Measurements from ENCODE around the gene RTN3. TPM values are rescaled to one million over a fixed set of nuclear protein-coding genes. Genes with fewer than 3 reads are reported as not detected.

The RTN3 gene
- total RNA-seq, 1 experiment from 2014 or later, result 173 TPM

GRCh38 chr11:63800921-63801320, 119.6 kb downstream of the RTN3 start:
- no peak overlapping the region for H3K4ac ChIP-seq (ENCODE audit: low read depth, low read length)
- no peak overlapping the region for H4K8ac ChIP-seq (replicated peaks; ENCODE audit: insufficient read length, low read depth, low read length)
- TF ChIP-seq, protein P1, sequence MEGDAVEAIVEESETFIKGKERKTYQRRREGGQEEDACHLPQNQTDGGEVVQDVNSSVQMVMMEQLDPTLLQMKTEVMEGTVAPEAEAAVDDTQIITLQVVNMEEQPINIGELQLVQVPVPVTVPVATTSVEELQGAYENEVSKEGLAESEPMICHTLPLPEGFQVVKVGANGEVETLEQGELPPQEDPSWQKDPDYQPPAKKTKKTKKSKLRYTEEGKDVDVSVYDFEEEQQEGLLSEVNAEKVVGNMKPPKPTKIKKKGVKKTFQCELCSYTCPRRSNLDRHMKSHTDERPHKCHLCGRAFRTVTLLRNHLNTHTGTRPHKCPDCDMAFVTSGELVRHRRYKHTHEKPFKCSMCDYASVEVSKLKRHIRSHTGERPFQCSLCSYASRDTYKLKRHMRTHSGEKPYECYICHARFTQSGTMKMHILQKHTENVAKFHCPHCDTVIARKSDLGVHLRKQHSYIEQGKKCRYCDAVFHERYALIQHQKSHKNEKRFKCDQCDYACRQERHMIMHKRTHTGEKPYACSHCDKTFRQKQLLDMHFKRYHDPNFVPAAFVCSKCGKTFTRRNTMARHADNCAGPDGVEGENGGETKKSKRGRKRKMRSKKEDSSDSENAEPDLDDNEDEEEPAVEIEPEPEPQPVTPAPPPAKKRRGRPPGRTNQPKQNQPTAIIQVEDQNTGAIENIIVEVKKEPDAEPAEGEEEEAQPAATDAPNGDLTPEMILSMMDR (conservative IDR thresholded peaks at IDR 0.05), result no peak
- H2BK15ac ChIP-seq (ENCODE audit: low read depth, low read length), result no peak overlapping the region
- no peak overlapping the region for H2BK5ac ChIP-seq (ENCODE audit: insufficient read length, low read length)
- no peak overlapping the region for H3K23ac ChIP-seq (ENCODE audit: insufficient read length, low read depth, low read length)
- H3K9me3 ChIP-seq (ENCODE audit: control insufficient read depth, low read depth, low read length), result no peaks in the 10 kb centered on the region
- Mint-ChIP-seq H3K4me3 (no peak overlapping the region), H3K4me1 (peaks cover 0 to 4% of the 10 kb centered on the region in 2 experiments; a peak in 1 of 4 replicates), H3K9me3 (peaks cover 4 to 10% of the 10 kb centered on the region in 2 experiments; a peak in 4 of 5 replicates), H3K36me3 (ENCODE audit: insufficient read depth in 1 of 3, low read depth in 3 of 3) (peaks cover 0 to 3% (median 3%) of the 10 kb centered on the region in 3 experiments; a peak in 2 of 7 replicates), H3K27ac (no peak overlapping the region), H3K27me3 (ENCODE audit: low read depth) (no peaks in the 10 kb centered on the region)
- H2AK5ac ChIP-seq (ENCODE audit: insufficient read length, low read length), result no peak overlapping the region
- H3K79me2 ChIP-seq (ENCODE audit: insufficient read depth, low read length), result no peaks in the 10 kb centered on the region
- H3K4me1 ChIP-seq (ENCODE audit: insufficient read depth, low read length), result no peaks in the 10 kb centered on the region
- H2BK12ac ChIP-seq (ENCODE audit: insufficient read length, low read depth, low read length), result no peak overlapping the region
- H3T11ph ChIP-seq (ENCODE audit: low read length), result no peak overlapping the region
- H3K23me2 ChIP-seq (ENCODE audit: insufficient read length, low read depth, low read length, poor library complexity, severe bottlenecking), result no peaks in the 10 kb centered on the region
- H3K27me3 ChIP-seq (ENCODE audit: insufficient read depth, low read length), result no peaks in the 10 kb centered on the region
- no peak overlapping the region for H2BK120ac ChIP-seq (ENCODE audit: low read depth, low read length, poor library complexity, severe bottlenecking)
- H3K4me2 ChIP-seq (ENCODE audit: insufficient read depth, insufficient read length, low read length), result no peak overlapping the region
- no peaks in the 10 kb centered on the region for H3K79me1 ChIP-seq (ENCODE audit: insufficient read depth, low read depth, low read length, poor library complexity, severe bottlenecking)
- H3K27ac ChIP-seq (ENCODE audit: insufficient read length, low read depth, low read length), result no peak overlapping the region
- H2AFZ ChIP-seq (ENCODE audit: low read length), result no peak overlapping the region
- H3K56ac ChIP-seq (ENCODE audit: insufficient read length, low read depth, low read length), result no peak overlapping the region
- H3K14ac ChIP-seq (ENCODE audit: insufficient read depth, low read length), result no peak overlapping the region
- H3K9ac ChIP-seq (ENCODE audit: extremely low read depth, insufficient read length, low read length), result no peak overlapping the region
- WGBS (ENCODE audit: extremely low coverage, insufficient read length, low lambda C conversion rate), result no CpG with 5 or more reads among the region's 5 CpGs
- H4K91ac ChIP-seq (ENCODE audit: insufficient read length, low read depth, low read length), result no peak overlapping the region
- H4K20me1 ChIP-seq (ENCODE audit: control insufficient read depth, insufficient read depth, insufficient read length), result no peaks in the 10 kb centered on the region
- DNase-seq, result no peak
- H4K5ac ChIP-seq (ENCODE audit: insufficient read length, low read depth, low read length), result no peak overlapping the region
- no peak overlapping the region for H3K18ac ChIP-seq (ENCODE audit: insufficient read length, low read depth, low read length)
- H2BK20ac ChIP-seq (ENCODE audit: low read depth, low read length, poor library complexity, severe bottlenecking), result no peak overlapping the region
